22Rv1 (cell line): Measurements from ENCODE around the gene WNT4.

Experiments
- ZFX ChIP-seq: fragments of 450-650 bp; IDR thresholded peaks from 2 replicates; pipeline ENCODE4 v1.6.1; 2017; ENCODE audit warnings: antibody characterized with exemption, borderline replicate concordance
- TF ChIP-seq, protein P1 (sequence below): fragments of 450-650 bp; IDR thresholded peaks from 2 replicates; pipeline ENCODE4 v1.5.1; 2017; ENCODE audit warnings: mild to moderate bottlenecking

DNA sequence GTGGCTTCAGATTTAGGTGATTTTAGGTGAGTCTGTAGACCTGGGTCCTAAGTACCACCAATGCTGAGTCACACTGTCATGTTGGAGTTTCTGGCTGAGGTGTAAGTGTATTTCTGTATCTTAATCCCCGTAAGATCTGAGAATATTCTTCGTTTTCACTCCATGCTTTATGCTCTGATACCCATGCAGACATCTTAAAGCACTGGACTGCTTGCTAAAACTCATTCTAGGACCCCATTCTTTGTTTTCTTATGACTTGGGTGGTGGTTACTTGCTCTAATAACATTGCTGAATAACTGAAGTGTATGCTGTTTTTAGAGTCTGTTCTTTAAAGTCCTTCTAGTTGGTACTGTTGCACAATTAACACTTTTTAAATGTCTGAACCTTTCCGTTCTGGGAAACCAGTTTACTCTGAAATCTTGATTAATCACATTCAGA, 53.7 kb downstream of the WNT4 start:
- TF ChIP-seq, protein P1, sequence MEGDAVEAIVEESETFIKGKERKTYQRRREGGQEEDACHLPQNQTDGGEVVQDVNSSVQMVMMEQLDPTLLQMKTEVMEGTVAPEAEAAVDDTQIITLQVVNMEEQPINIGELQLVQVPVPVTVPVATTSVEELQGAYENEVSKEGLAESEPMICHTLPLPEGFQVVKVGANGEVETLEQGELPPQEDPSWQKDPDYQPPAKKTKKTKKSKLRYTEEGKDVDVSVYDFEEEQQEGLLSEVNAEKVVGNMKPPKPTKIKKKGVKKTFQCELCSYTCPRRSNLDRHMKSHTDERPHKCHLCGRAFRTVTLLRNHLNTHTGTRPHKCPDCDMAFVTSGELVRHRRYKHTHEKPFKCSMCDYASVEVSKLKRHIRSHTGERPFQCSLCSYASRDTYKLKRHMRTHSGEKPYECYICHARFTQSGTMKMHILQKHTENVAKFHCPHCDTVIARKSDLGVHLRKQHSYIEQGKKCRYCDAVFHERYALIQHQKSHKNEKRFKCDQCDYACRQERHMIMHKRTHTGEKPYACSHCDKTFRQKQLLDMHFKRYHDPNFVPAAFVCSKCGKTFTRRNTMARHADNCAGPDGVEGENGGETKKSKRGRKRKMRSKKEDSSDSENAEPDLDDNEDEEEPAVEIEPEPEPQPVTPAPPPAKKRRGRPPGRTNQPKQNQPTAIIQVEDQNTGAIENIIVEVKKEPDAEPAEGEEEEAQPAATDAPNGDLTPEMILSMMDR, result no peak
- no peak for TF ChIP-seq ZFX
